RWPE2 (cell line): Measurements from ENCODE around the gene ANKRD6.

Experiments
- ATAC-seq: fragments of 200-7000 bp; cut with Tn5 transposase; 3 replicates; pipeline ENCODE4 v1.9.1; 2021; ENCODE audit warnings: low read depth
- DNase-seq: peaks from one replicate; pipeline ENCODE4 v3.0.0-alpha.2; 2020; ENCODE audit warnings: low spot score
- H3K27ac ChIP-seq: fragments of 450-650 bp; 2 replicates; pipeline ENCODE4 v1.5.1; 2017; ENCODE audit warnings: mild to moderate bottlenecking; ENCODE audit not compliant: poor library complexity, severe bottlenecking
- H3K27me3 ChIP-seq: fragments of 250-450 bp; sonication (Bioruptor Pico); 2 replicates; pipeline ENCODE4 v1.5.1; 2021; ENCODE audit warnings: mild to moderate bottlenecking, moderate library complexity; ENCODE audit not compliant: insufficient read depth, poor library complexity, severe bottlenecking
- H3K36me3 ChIP-seq: fragments of 250-450 bp; sonication (Bioruptor Pico); 2 replicates; pipeline ENCODE4 v1.5.1; 2020; ENCODE audit warnings: low read depth, mild to moderate bottlenecking, moderate library complexity
- H3K4me1 ChIP-seq: fragments of 250-450 bp; sonication (Bioruptor Pico); 2 replicates; pipeline ENCODE4 v1.5.1; 2021; ENCODE audit warnings: mild to moderate bottlenecking, moderate library complexity; ENCODE audit not compliant: insufficient read depth, poor library complexity, severe bottlenecking
- H3K4me3 ChIP-seq: fragments of 250-450 bp; sonication (Bioruptor Pico); 2 replicates; pipeline ENCODE4 v1.5.1; 2021; ENCODE audit warnings: mild to moderate bottlenecking, moderate library complexity; ENCODE audit not compliant: severe bottlenecking
- H3K9me3 ChIP-seq: fragments of 250-450 bp; sonication (Bioruptor Pico); 2 replicates; pipeline ENCODE4 v1.5.1; 2021; ENCODE audit warnings: mild to moderate bottlenecking, moderate library complexity; ENCODE audit not compliant: severe bottlenecking
- CTCF ChIP-seq: fragments of 450-650 bp; IDR thresholded peaks from one replicate; pipeline ENCODE4 v1.5.1; 2017; ENCODE audit warnings: mild to moderate bottlenecking, moderate library complexity; ENCODE audit not compliant: poor library complexity, severe bottlenecking

The ANKRD6 gene

GRCh38 chr6:89584539-89584938, 151.6 kb downstream of the ANKRD6 start:
- Histone ChIP-seq H3K9me3 (no peaks in the 10 kb centered on the region), H3K36me3 (no peaks in the 10 kb centered on the region), H3K4me1 (no peaks in the 10 kb centered on the region), H3K27ac (no peak overlapping the region), H3K4me3 (no peak overlapping the region), H3K27me3 (no peaks in the 10 kb centered on the region)
- no peak for DNase-seq
- no peak for TF ChIP-seq CTCF
- ATAC-seq, result no peak

GRCh38 chr6:89585154-89585553, 152.2 kb downstream of the ANKRD6 start:
- H3K36me3 ChIP-seq, result no peaks in the 10 kb centered on the region
- no peak overlapping the region for H3K4me3 ChIP-seq
- no peaks in the 10 kb centered on the region for H3K4me1 ChIP-seq
- ATAC-seq, result no peak
- no peak for TF ChIP-seq CTCF
- no peaks in the 10 kb centered on the region for H3K9me3 ChIP-seq
- no peak for DNase-seq
- H3K27me3 ChIP-seq, result no peaks in the 10 kb centered on the region
- no peak overlapping the region for H3K27ac ChIP-seq

GRCh38 chr6:89589297-89590025, 156.5 kb downstream of the ANKRD6 start:
- ATAC-seq (no peak), DNase-seq (no peak)
- TF ChIP-seq CTCF, result no peak
- no peaks in the 10 kb centered on the region for H3K9me3 ChIP-seq
- H3K4me1 ChIP-seq, result no peaks in the 10 kb centered on the region
- H3K27me3 ChIP-seq, result no peaks in the 10 kb centered on the region
- no peak overlapping the region for H3K4me3 ChIP-seq
- H3K27ac ChIP-seq, result no peak overlapping the region
- no peaks in the 10 kb centered on the region for H3K36me3 ChIP-seq

GRCh38 chr6:89590133-89590532, 157.2 kb downstream of the ANKRD6 start:
- DNase-seq (no peak), ATAC-seq (no peak)
- no peaks in the 10 kb centered on the region for H3K36me3 ChIP-seq

More at GRCh38 chr6:89590133-89590532, 157.2 kb downstream of the ANKRD6 start:
- no peaks in the 10 kb centered on the region for H3K4me1 ChIP-seq
- H3K4me3 ChIP-seq, result no peak overlapping the region
- no peak for TF ChIP-seq CTCF
- H3K9me3 ChIP-seq, result no peaks in the 10 kb centered on the region
- no peaks in the 10 kb centered on the region for H3K27me3 ChIP-seq
- no peak overlapping the region for H3K27ac ChIP-seq
